ENCODE results near the gene ITM2B. TPM values are rescaled to one million over a fixed set of nuclear protein-coding genes. Genes with fewer than 3 reads are reported as not detected.

The ITM2B gene
- total RNA-seq, 1 experiment from 2014 or later: 178 TPM

- Mint-ChIP-seq H3K9me3 (no peaks in the 10 kb centered on the region), H3K4me3 (no peak overlapping the region), H3K4me1 (0 out of 2 replicates have a peak, but pooled peaks cover 4% of the 10 kb centered on the region), H3K27me3 (ENCODE audit: low read depth) (no peaks in the 10 kb centered on the region), H3K36me3 (no peaks in the 10 kb centered on the region), H3K27ac (no peak overlapping the region)
- DNase-seq (ENCODE audit: low spot score) (no peak), ATAC-seq (no peak)
- CTCF ChIA-PET: no interaction called here
- TF ChIP-seq GABPB1 (CRISPR knock-in tag; IDR thresholded peaks at IDR 0.05): no peak
- TF ChIP-seq ZBTB21 (CRISPR knock-in tag; IDR thresholded peaks at IDR 0.05; ENCODE audit: borderline replicate concordance): no peak
- no peak for TF ChIP-seq CREB1 (CRISPR knock-in tag; IDR thresholded peaks at IDR 0.05)
- TF ChIP-seq JUN (CRISPR knock-in tag; IDR thresholded peaks at IDR 0.05): no peak
- TF ChIP-seq CREM (CRISPR knock-in tag; IDR thresholded peaks at IDR 0.05): no peak
- TF ChIP-seq E2F4 (CRISPR knock-in tag; IDR thresholded peaks at IDR 0.05; ENCODE audit: borderline replicate concordance, low read depth): no peak
- POLR2A ChIA-PET: no interaction called here
Measured at GRCh38 chr13:48294653-48295052, 61.6 kb downstream of the ITM2B start.

DNA sequence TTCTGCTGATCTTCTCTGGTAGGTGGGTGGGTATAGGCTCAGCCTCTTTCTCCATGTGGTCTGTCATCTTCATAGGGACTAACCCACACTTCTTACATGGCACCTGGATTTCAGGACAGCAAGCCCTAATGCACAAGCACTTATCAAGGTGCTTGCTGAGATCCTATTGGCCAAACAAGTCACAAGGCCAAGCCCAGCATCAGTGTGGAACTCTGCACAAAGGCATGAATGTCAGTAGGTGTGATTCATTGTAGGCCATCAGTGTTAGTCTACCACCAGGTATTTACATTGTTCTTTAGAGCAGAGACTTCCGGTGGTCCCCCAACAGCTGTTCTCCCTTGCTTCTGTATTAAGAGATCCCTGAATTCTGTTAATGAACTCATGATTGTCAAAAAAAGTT lies 62.3 kb downstream of the ITM2B start:
- Mint-ChIP-seq H3K27ac (no peak overlapping the region), H3K27me3 (ENCODE audit: low read depth) (no peaks in the 10 kb centered on the region), H3K4me3 (no peak overlapping the region), H3K4me1 (0 out of 2 replicates have a peak, but pooled peaks cover 4% of the 10 kb centered on the region), H3K9me3 (no peaks in the 10 kb centered on the region), H3K36me3 (no peaks in the 10 kb centered on the region)
- POLR2A ChIA-PET: no interaction called here
- DNase-seq (ENCODE audit: low spot score) (no peak), ATAC-seq (peak; percentile 50)
- CTCF ChIA-PET: no interaction called here
- TF ChIP-seq SOX15 (CRISPR knock-in tag; IDR thresholded peaks at IDR 0.05) (no peak), ESRRA (CRISPR knock-in tag; IDR thresholded peaks at IDR 0.05; ENCODE audit: borderline replicate concordance) (no peak), ZNF138 (CRISPR knock-in tag; conservative IDR thresholded peaks at IDR 0.05) (no peak), ETV6 (CRISPR knock-in tag; IDR thresholded peaks at IDR 0.05) (no peak), ZNF512 (CRISPR knock-in tag; IDR thresholded peaks at IDR 0.05; ENCODE audit: borderline replicate concordance) (no peak), NFATC4 (CRISPR knock-in tag; IDR thresholded peaks at IDR 0.05) (no peak)
- TF ChIP-seq, protein P1, sequence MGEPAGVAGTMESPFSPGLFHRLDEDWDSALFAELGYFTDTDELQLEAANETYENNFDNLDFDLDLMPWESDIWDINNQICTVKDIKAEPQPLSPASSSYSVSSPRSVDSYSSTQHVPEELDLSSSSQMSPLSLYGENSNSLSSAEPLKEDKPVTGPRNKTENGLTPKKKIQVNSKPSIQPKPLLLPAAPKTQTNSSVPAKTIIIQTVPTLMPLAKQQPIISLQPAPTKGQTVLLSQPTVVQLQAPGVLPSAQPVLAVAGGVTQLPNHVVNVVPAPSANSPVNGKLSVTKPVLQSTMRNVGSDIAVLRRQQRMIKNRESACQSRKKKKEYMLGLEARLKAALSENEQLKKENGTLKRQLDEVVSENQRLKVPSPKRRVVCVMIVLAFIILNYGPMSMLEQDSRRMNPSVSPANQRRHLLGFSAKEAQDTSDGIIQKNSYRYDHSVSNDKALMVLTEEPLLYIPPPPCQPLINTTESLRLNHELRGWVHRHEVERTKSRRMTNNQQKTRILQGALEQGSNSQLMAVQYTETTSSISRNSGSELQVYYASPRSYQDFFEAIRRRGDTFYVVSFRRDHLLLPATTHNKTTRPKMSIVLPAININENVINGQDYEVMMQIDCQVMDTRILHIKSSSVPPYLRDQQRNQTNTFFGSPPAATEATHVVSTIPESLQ (CRISPR knock-in tag; IDR thresholded peaks at IDR 0.05): no peak

- Mint-ChIP-seq H3K27ac (no peak overlapping the region), H3K4me3 (no peak overlapping the region), H3K9me3 (no peaks in the 10 kb centered on the region), H3K27me3 (ENCODE audit: low read depth) (no peaks in the 10 kb centered on the region), H3K36me3 (no peaks in the 10 kb centered on the region), H3K4me1 (0 out of 2 replicates have a peak, but pooled peaks cover 4% of the 10 kb centered on the region)
- no peak for ATAC-seq
- ChIA-PET POLR2A (no interaction called here), CTCF (no interaction called here)
- DNase-seq (ENCODE audit: low spot score): no peak
- TF ChIP-seq ERG (CRISPR knock-in tag; IDR thresholded peaks at IDR 0.05): no peak
- no peak for TF ChIP-seq MYBL2 (CRISPR knock-in tag; IDR thresholded peaks at IDR 0.05)
- TF ChIP-seq ETV6 (CRISPR knock-in tag; IDR thresholded peaks at IDR 0.05): no peak
- TF ChIP-seq MXD4 (CRISPR knock-in tag; IDR thresholded peaks at IDR 0.05; ENCODE audit: borderline replicate concordance): no peak
- no peak for TF ChIP-seq USF2 (CRISPR knock-in tag; IDR thresholded peaks at IDR 0.05)
- TF ChIP-seq FOXK1 (CRISPR knock-in tag; IDR thresholded peaks at IDR 0.05): no peak
- TF ChIP-seq EMX1 (CRISPR knock-in tag; IDR thresholded peaks at IDR 0.05): no peak
- no peak for TF ChIP-seq ZNF423 (CRISPR knock-in tag; IDR thresholded peaks at IDR 0.05)
- TF ChIP-seq, protein P2, sequence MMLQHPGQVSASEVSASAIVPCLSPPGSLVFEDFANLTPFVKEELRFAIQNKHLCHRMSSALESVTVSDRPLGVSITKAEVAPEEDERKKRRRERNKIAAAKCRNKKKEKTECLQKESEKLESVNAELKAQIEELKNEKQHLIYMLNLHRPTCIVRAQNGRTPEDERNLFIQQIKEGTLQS (CRISPR knock-in tag; conservative IDR thresholded peaks at IDR 0.05): no peak
- no peak for TF ChIP-seq ZNF219 (CRISPR knock-in tag; IDR thresholded peaks at IDR 0.05; ENCODE audit: borderline replicate concordance)
- TF ChIP-seq ZMAT4 (CRISPR knock-in tag; IDR thresholded peaks at IDR 0.05): no peak
- TF ChIP-seq, protein P3, sequence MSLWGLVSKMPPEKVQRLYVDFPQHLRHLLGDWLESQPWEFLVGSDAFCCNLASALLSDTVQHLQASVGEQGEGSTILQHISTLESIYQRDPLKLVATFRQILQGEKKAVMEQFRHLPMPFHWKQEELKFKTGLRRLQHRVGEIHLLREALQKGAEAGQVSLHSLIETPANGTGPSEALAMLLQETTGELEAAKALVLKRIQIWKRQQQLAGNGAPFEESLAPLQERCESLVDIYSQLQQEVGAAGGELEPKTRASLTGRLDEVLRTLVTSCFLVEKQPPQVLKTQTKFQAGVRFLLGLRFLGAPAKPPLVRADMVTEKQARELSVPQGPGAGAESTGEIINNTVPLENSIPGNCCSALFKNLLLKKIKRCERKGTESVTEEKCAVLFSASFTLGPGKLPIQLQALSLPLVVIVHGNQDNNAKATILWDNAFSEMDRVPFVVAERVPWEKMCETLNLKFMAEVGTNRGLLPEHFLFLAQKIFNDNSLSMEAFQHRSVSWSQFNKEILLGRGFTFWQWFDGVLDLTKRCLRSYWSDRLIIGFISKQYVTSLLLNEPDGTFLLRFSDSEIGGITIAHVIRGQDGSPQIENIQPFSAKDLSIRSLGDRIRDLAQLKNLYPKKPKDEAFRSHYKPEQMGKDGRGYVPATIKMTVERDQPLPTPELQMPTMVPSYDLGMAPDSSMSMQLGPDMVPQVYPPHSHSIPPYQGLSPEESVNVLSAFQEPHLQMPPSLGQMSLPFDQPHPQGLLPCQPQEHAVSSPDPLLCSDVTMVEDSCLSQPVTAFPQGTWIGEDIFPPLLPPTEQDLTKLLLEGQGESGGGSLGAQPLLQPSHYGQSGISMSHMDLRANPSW (CRISPR knock-in tag; conservative IDR thresholded peaks at IDR 0.05; ENCODE audit: low read depth): no peak
Measured at GRCh38 chr13:48296528-48296927, 63.5 kb downstream of the ITM2B start.
